Keratinocyte (primary cell): ENCODE results near the gene NOS3.

Source experiments
- EZH2 ChIP-seq: IDR thresholded peaks from one replicate; pipeline ENCODE4 v1.6.1; 2012; ENCODE audit warnings: inconsistent platforms, mild to moderate bottlenecking, low read length, moderate library complexity
- TF ChIP-seq, protein P1 (sequence below), 3 experiments: IDR thresholded peaks in 1 of 3; conservative IDR thresholded peaks in 1 of 3; optimal IDR thresholded peaks in 1 of 3; 2 replicates in 2 of 3; 3 replicates in 1 of 3; pipeline versions ENCODE3 to v1.5.1; 2011; ENCODE audit warnings: low read length in 3 of 3, mild to moderate bottlenecking in 3 of 3, moderate library complexity in 2 of 3, control low read depth in 1 of 3, inconsistent platforms in 1 of 3; ENCODE audit not compliant: insufficient read depth in 2 of 3; ENCODE audit errors: extremely low read depth in 1 of 3

DNA sequence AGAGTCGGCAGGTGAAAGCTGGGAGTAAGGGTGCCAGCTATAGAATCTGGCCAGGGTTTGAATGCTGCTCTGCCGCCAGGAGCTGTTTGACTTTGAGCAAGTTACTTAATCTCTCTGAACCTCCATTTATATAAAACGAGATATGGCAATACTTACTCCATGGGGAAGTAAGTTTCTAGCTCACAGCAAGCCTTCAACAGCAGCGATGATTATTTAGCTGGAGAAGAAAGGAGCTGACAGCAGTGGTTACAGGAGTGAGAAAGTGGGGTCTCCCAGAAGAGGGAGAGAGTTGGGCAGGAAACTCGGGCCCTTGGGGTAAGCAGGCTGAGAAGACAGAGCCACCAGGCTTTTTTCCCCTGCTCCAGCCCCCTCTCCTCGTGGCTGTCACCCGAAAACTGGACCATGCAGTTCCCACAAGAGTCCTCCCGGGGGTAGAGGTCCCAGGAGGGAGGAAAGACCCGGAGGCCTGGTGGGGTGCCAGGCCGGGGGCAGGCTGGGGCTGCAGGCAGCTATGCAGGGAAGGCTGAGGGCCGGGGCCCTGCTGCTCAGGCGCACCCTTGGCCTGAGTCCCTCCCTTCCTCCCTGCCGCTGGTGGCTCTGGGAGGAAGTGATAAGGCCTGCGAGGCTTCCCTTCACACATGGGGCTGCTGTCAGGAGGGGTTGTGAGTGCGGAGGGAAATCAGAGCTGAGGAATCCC is 3.5 kb downstream of the NOS3 start:
- TF ChIP-seq, protein P1, sequence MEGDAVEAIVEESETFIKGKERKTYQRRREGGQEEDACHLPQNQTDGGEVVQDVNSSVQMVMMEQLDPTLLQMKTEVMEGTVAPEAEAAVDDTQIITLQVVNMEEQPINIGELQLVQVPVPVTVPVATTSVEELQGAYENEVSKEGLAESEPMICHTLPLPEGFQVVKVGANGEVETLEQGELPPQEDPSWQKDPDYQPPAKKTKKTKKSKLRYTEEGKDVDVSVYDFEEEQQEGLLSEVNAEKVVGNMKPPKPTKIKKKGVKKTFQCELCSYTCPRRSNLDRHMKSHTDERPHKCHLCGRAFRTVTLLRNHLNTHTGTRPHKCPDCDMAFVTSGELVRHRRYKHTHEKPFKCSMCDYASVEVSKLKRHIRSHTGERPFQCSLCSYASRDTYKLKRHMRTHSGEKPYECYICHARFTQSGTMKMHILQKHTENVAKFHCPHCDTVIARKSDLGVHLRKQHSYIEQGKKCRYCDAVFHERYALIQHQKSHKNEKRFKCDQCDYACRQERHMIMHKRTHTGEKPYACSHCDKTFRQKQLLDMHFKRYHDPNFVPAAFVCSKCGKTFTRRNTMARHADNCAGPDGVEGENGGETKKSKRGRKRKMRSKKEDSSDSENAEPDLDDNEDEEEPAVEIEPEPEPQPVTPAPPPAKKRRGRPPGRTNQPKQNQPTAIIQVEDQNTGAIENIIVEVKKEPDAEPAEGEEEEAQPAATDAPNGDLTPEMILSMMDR (optimal IDR thresholded peaks at IDR 0.05 in 1 of 3, IDR thresholded peaks at IDR 0.05 in 1 of 3, conservative IDR thresholded peaks at IDR 0.05 in 1 of 3; ENCODE audit: extremely low read depth in 1 of 3, insufficient read depth in 2 of 3, low read length in 3 of 3): no peak
- TF ChIP-seq EZH2: no peak
